GM06990 (cell line): ENCODE results near the gene RGSL1.
A peak's percentile ranks its signal among the peaks of the same experiment; 100 is the strongest.

Source experiments
- DNase-seq: peaks from one replicate; pipeline ENCODE4 v3.0.0-alpha.2; 2011; ENCODE audit not compliant: insufficient read length; ENCODE audit errors: extremely low read depth
- H3K27me3 ChIP-seq: replicated peaks from 2 replicates; pipeline ENCODE4 v1.6.0; 2011; ENCODE audit warnings: low read length; ENCODE audit not compliant: control insufficient read depth, insufficient read depth
- H3K36me3 ChIP-seq: 2 replicates; pipeline ENCODE4 v1.5.1; 2011; ENCODE audit warnings: low read length; ENCODE audit not compliant: control insufficient read depth, insufficient read depth
- H3K4me3 ChIP-seq: replicated peaks from 2 replicates; pipeline ENCODE4 v1.5.1; 2011; ENCODE audit warnings: low read depth, mild to moderate bottlenecking, control low read depth, low read length
- TF ChIP-seq, protein P1 (sequence below): IDR thresholded peaks from 2 replicates; pipeline ENCODE4 v1.5.1; 2011; ENCODE audit warnings: low read length, control low read depth, mild to moderate bottlenecking, inconsistent platforms; ENCODE audit not compliant: insufficient read depth, poor library complexity, severe bottlenecking

The RGSL1 gene

DNA sequence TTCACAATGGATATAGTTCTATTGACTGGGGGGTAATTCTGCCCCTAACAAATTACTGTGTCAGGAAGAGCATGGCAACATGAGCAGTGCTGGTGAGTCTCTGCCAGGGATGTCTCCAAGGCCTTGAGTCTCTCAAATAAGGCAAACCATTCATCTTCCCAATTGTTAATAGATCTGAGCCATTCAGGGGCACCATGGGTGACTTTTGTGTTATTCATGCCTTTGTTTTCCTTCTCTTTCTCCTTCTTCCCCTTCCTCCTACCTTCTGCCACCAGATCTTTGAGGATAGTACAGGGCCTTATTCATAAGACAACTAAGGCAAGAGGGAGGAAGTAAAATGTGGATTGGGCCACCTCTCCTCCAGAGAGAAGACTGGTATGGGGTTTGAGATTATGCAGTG, at the start of gene RGSL1:
TSS of gene RGSL1 (plus strand) at position 60 of the 400 bp plus-strand sequence. CDS start at position 80, 20 bp downstream.
- Histone ChIP-seq H3K36me3 (no peaks in the 10 kb centered on the region), H3K4me3 (no peak within 1 kb of the TSS), H3K27me3 (no peaks in the 10 kb centered on the region)
- DNase-seq, result no peak
- TF ChIP-seq, protein P1, sequence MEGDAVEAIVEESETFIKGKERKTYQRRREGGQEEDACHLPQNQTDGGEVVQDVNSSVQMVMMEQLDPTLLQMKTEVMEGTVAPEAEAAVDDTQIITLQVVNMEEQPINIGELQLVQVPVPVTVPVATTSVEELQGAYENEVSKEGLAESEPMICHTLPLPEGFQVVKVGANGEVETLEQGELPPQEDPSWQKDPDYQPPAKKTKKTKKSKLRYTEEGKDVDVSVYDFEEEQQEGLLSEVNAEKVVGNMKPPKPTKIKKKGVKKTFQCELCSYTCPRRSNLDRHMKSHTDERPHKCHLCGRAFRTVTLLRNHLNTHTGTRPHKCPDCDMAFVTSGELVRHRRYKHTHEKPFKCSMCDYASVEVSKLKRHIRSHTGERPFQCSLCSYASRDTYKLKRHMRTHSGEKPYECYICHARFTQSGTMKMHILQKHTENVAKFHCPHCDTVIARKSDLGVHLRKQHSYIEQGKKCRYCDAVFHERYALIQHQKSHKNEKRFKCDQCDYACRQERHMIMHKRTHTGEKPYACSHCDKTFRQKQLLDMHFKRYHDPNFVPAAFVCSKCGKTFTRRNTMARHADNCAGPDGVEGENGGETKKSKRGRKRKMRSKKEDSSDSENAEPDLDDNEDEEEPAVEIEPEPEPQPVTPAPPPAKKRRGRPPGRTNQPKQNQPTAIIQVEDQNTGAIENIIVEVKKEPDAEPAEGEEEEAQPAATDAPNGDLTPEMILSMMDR, result no peak

DNA sequence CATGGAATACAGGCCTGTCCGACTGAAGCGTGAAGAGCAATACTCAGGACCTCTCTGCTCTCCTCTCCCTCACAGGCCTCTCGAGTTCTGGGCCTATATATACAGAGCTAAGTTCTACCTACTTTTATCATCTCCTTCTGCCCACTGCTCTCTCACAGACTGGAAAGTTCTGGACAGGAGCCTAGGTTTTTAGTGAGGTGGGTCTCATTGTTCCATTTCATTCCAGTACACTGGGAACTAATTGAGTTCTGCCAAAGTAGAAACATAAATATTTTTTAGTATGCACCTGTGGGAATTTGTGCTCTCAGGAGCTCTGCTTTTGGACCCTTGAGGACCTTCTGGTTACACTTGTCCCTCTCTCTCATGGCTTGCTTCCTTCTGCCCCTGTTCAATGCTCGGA, 49.4 kb upstream of the RGSL1 start, which contains the start of gene TEDDM1:
TSS of gene TEDDM1 (minus strand) at position 101 of the 400 bp plus-strand sequence. CDS start 182 bp downstream, outside the sequence.
- H3K4me3 ChIP-seq, result no peak within 1 kb of the TSS
- TF ChIP-seq, protein P1, result no peak
- no peaks in the 10 kb centered on the region for H3K27me3 ChIP-seq
- H3K36me3 ChIP-seq, result no peaks in the 10 kb centered on the region
- DNase-seq, result no peak

DNA sequence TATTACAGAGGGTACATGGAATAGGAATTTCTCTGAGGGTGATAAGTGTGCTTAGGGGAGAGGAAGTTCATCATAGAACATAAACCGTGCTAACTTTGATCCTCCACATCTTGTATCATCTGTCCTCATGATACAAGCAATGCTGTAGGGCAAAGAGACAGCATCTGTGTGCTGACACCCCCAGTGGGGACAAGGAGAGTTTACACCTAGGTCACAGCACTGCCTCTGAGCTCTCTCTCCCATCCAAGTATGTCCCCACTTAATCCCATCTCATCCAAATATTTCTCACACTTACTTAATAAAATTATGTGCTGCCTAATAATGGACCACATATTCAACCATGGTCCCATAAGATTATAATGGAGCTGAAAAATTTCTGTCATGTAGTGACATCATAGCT, 45.2 kb upstream of the RGSL1 start:
- no peak for DNase-seq
- Histone ChIP-seq H3K4me3 (no peak overlapping the region), H3K36me3 (no peaks in the 10 kb centered on the region), H3K27me3 (no peaks in the 10 kb centered on the region)
- TF ChIP-seq, protein P1, result peak; percentile 7

DNA sequence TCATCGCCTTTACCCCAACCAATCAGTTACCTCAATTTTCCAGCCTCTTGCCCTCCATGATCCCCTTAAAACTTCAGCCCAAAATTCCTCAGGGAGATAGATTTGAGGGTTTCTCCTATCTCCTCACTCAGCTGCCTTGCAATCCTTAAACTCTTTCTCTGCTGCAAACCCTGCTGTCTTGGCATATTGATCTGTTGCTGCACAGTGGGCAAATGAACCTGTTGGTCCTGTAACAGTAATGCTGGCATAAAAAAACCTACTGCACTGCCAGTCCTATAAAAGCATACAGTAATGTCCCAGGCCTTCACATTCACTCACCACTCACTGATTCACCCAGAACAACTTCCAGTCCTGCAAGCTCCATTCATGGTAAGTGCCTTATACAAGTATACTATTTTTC, 44.4 kb upstream of the RGSL1 start:
- Histone ChIP-seq H3K27me3 (no peaks in the 10 kb centered on the region), H3K4me3 (no peak overlapping the region), H3K36me3 (no peaks in the 10 kb centered on the region)
- no peak for DNase-seq
- TF ChIP-seq, protein P1, result no peak

DNA sequence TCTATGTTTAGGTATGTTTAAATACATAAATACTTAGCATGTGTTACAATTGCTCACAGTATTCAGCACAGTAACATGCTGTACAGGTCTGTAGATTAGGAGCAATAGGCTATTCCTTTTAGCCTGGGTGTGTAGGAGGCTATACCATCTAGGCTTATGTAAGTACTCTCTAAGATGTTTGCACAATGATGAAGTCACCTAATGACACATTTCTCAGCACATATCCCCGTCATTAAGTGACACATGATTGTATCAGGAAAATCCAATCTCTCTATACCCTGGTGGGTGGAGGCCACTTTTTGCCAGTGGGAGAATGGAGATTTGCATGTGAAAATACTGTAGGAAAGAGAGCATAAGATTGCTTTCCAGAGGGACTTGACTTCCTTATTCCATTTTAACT, 43.9 kb upstream of the RGSL1 start:
- Histone ChIP-seq H3K4me3 (no peak overlapping the region), H3K27me3 (no peaks in the 10 kb centered on the region), H3K36me3 (no peaks in the 10 kb centered on the region)
- TF ChIP-seq, protein P1, result no peak
- DNase-seq, result no peak

DNA sequence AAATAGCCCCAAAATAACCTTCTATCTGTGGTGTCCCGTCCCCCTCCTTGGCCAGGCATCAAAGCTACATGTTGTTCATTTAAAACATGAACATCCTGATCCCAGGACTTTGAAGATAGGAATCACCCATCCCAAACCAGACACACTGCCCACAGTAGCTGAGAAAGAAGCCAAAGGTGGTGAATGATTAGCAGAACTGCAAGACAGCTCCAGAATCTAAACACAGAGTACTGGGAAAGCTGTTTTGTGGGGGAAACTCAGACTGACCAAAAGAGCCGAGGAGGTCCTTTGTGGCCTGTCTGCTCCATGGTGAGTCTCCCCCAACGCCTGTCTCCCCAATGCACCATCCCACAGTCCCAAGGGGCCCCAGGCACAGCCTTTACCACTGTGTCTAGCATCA, 42.2 kb upstream of the RGSL1 start:
- Histone ChIP-seq H3K36me3 (no peaks in the 10 kb centered on the region), H3K4me3 (no peak overlapping the region), H3K27me3 (no peaks in the 10 kb centered on the region)
- no peak for DNase-seq
- TF ChIP-seq, protein P1, result no peak
